NCI-H2196 treated with DMSO at 0.1 percent for 48 hours (cell line): ENCODE results near the gene IL22RA1.

Experiments
- DNase-seq: peaks from one replicate; lab custom pipeline; 2025; ENCODE audit not compliant: unreplicated experiment; lab: John Stamatoyannopoulos, UW

IL22RA1 gene

DNA sequence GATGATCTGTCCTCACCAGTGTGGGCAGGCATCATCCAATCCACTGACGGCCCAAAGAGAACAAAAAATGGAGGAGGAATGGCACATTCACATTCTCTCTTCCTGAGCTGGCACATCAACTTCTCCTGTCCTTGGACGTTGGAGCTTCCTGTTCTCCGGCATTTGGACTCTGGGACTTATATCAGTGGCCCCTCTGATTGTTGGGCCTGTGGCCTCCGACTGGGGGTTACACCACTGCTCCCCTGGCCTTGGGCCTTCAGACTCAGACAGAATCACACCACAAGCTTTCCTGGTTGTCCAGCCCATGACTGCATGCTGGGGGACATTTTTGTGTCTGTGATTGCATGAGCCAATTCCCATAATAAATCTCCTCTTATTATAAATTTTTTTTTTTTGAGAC, 24.1 kb upstream of the IL22RA1 start:
- DNase-seq: no peak

DNA sequence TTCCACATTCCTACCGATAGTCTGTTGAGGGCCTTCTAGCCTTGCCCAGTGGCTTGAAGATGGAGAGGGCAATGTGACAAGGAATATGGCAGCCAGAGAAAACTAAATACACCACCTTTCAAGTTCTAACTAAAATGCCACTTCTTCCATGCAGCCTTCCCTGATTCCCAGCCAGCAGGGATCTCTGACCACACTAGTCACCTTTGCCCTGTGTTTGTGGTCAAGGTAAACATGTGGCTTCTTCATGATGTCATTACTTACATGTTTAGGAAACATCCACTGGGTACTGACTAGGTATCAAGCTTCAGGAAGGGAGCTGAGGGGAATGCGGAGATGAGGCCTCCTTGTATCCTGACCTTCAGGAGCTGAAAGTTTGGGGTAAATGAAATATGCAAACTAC, 22.6 kb upstream of the IL22RA1 start:
- DNase-seq: no peak

GRCh38 chr1:24164004-24164403, 21.1 kb upstream of the IL22RA1 start:
- no peak for DNase-seq

DNA sequence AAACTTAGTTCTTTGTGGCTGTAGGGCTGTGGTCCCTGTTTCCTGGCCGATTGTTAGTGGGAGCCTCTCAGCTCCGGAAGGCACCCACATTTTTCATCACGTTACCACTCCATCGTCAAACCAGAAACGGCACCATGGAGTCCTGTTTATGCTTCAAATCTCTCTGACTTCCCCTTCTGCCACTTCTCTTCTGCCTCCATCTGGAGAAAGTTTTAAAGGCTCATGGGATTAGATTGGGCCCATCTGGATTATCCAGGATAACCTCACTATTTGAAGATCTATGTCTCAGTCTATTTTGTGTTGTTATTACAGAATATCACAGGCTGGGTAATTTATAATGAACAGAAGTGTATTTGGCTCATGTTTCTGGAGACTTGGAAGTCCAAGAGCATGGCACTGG, 19.3 kb upstream of the IL22RA1 start:
- no peak for DNase-seq

DNA sequence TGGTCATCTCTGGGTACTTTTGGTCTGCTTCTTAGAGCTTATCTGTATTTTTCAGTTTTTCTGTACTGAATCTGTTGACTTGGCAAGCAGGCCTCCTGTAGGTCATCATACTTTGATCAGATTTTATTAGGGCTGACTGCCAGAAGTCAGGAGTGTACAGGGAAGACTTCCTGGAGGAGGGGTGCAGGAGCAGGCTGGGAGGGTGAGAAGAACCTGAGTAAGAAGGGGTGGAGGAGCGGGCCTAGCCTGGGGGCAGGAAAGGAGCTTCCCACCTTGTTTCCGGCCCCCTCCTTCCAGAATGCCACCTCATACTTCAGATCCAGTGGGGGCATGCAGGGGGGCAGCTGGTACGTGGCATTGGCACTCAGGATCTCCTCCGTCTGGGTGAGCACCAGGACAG, 18.3 kb upstream of the IL22RA1 start:
- DNase-seq: no peak

DNA sequence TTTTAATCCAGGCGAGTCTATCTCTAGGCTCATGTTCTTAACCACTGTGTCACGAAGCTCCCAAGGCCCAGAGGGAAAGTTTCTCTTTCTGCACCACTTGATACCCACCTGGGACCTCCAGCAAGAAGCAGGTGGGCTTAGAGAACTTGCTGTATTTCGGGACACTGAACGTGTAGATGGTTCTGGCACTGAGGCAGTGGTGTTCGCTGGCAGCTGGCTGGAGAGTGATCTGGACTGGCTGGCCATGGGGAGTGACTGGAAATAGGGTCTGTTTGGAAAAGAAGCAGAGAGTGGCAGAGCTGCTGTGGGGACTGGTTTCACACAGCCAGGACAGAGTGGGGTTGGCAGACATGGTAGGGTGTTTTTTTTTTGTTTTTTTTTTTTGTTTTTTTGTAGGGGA, 16.4 kb upstream of the IL22RA1 start:
- DNase-seq: no peak

DNA sequence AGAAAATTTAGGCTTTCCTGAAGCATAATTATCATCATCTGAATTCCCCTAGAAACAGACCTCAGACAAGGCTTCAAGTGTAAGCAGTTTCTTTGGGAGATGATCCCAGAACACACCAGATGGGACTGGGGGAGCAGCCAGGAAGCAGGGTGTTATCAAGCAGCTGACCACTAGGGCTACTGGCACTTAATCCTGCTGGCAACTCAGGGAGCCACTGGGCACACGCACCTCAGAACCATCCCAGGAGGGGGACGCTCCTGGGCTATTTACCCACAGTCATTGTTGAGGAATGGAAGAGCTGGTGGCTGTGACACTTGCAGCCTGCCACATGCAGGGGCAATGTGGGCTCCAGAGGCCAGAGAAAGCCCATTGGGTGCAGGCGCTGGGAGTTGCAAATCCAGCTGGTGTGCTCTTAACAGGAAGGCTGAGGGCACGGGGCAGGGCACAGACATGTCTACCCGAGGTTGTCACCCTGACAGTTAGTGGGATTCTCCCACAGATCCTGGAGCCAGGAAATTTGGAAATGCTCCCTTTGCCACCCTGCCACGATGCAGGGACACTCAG, 15.1 kb upstream of the IL22RA1 start:
- DNase-seq: no peak

DNA sequence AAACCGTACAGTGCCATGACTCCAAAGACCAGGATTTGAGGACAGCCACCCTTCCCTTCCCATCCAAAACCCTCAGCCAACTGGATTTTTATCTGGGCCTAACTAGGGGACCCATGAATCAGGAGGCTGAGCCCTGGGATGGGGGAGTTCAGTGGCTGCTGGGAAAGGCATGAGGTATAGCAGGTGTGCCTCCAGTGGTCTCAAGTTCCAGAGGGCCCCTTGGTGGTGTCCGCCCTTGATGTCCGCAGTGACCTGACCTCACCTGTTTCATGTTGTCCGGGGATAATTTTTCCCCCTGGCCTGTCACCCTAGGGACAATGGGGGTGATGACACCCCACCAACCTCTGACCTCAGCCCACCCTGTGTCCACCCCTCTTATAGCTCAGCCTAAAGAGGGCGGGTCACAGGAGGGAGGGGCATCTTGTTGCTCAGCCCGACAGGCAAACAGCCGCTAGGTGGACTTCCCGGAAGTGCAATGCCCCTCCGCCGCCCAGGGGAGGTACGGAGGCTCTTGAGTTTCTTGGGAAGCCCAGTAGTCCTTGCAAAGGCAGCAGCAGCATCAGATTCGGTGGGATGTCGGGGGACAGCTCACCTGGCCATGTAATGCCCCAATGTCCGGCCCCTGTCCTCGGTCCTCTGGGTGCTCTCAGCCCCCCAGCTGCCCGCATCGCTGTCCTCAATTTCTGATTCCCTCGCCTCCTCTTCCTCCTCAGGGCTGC, 13.8 kb upstream of the IL22RA1 start:
- DNase-seq: no peak

DNA sequence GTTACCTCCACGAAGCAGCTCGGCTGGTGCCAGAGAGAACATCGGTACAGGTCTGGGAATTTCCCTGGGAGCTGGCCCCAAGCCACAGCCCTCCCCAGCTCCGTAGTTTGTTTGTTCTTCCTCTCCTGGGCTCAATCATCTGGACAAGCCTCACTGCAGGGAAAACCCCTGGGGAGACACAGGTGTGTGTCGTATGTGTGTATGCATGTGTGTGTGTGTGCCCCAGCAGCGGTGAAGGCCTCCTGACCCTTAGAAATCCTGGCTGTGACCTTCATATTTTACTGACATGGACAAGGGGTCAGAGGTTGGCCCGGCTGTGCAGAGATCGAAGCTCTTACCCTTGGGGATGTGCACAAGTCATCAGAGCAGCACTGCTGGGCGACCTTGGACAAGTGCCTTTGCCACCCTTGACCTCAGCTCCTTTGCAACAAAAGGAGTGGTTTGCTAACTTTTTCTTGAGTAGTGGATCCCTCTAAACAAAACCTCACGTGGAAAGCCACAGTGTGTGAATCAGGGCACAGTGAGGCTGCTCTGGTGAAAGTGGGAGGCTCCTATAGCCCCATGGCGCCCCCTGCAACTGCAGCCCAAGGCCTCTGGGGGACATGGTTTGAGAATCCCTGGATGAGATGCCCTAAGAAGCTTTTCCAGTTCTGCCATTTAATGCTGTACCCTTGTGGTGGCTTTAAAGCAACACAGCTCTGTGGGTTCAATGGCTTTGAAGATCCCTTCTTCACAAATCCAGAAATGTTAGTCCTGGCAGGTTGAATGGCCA, 12.3 kb upstream of the IL22RA1 start:
- DNase-seq: peak; percentile 50

DNA sequence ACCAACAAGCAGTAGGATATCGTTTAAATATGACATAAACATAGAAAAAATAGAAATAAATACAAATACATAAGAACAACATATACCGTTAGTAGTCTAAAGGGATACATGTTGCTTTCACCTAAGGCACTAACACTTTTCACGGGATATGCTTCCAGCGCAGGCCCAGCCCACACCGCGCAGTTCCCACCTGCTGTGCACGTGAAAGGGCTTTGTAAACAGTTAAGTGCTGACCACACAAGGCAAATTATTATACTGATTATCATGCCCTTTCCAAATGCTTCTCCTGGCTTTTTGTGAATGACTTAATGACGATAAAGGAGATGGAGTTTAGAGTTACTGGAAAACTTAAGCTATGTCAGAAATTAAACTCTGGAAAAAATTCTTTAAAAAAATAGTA, 11.3 kb upstream of the IL22RA1 start:
- no peak for DNase-seq

- DNase-seq: no peak
Observed at GRCh38 chr1:24152631-24153494, 9.9 kb upstream of the IL22RA1 start.

- peak; percentile 41 for DNase-seq
Observed at GRCh38 chr1:24151175-24151533, 8.2 kb upstream of the IL22RA1 start.

GRCh38 chr1:24150234-24151174, 7.6 kb upstream of the IL22RA1 start:
- peak; percentile 80 for DNase-seq

DNA sequence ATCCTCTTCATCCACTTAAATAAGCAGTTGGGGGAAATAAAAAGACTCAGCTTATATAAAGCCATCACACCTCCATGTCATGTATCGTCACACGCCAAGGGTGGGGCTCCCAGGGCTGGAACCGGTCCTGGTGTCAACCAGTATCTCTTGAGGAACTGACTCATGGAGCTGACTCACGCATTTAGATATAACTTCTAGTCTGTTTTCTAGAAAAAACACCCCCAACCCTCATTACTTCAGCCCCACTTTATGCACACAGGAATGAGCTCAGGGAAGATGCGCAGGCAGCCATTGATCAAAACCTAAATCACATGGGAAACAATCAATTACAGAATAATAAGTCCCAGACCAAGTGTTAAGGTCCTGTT, 6.9 kb upstream of the IL22RA1 start:
- no peak for DNase-seq

- no peak for DNase-seq
Observed at GRCh38 chr1:24147816-24148215, 4.9 kb upstream of the IL22RA1 start.

DNA sequence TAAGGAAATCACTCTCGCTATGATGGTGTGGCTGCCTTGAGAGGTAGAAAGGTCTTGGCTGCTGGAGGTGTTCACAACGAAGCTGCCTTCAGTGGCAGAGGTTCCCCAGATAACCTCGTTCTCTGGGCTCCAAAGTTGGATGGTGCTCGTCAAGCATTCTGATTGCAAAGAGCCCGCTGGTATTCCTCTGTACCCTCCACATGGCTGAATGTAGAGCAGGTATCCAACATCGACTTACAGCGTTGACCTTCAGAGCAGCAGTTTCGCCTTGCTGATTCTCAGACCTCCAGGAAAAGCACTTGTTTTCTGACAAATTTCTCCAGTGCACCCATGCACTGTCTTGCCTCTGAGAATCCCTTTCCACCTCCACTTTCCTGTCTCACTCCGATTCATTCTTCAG, 4.3 kb upstream of the IL22RA1 start:
- no peak for DNase-seq

DNA sequence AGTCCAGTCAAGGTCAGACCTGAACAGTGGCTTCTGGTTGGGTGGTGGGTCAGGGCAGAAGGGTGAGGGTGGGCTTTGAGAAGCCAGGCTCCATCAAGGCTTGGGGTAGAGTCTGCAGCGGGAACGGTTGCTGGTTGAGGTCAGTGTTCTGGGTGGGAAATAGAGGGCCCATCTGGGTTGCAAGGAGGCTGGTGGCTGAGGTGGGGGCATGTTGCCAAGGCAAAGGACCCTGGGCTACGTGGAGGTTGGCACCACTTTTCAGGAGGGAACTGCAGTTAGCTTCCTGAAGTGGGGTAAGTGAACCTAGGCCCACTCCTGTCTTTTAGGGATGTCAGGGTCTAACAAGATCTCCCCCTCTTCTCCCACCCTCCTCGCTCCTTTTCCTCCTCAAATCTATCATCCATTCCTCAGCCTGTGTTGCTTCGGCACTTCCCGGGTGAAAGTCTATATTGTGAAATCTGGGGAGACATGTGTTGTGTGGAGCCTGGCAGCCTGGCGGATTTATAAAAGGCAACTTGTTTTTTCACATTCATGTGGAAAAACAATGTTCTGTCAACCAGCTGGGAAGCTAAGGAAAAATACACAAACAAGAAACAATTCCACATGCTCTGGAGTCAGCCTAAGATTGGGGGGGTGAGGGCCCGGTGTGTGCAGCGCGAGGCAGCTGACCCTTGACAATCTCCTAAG, 1.5 kb downstream of the IL22RA1 start:
- DNase-seq: no peak

- no peak for DNase-seq
Observed at GRCh38 chr1:24140741-24141181, 2.2 kb downstream of the IL22RA1 start.

DNA sequence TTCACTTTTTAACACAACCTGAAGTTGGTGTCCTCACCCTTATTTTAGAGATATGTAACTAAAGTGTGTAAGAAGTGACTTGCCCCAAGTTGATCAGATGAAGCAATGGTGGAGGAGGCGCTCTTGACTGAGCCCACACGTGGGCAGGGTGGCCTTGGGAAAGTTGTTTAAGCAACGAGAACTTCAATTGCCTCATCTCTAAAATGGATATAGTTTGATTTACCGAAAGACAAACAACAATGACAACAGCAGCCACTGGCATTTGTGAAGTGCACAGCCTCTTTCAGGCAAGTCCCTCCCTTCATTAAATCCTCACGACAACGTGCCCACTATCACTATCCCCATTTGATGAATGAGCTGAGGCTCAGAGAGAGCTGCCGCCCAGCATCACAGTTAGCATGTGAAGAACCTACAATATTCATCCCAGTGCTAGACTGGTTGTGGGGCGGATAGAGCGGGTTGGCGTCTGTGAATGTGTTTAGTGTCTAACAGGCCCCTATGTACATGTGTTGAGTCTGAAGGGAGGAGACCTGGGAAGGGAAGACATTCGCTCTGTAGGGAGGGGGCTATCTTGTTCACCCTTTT, 3.0 kb downstream of the IL22RA1 start:
- DNase-seq: no peak

GRCh38 chr1:24139222-24139489, 3.8 kb downstream of the IL22RA1 start:
- no peak for DNase-seq
